Suprapubic skin (tissue), 4 donors: ENCODE measurements around the gene SLC44A4. TPM values are rescaled to one million over a fixed set of nuclear protein-coding genes. Genes with fewer than 3 reads are reported as not detected.

Experiments used
- DNase-seq, 2 donors: peaks; one replicate each; pipeline ENCODE4 v3.0.0-alpha.2; 2019; ENCODE audit warnings: low spot score in 2 of 2
- H3K27ac ChIP-seq: fragments of 200-600 bp; sonication (generic); one replicate; pipeline ENCODE4 v1.5.1; 2019
- H3K27me3 ChIP-seq: fragments of 200-600 bp; sonication (generic); one replicate; pipeline ENCODE4 v1.5.1; 2019
- H3K36me3 ChIP-seq: fragments of 200-600 bp; sonication (generic); one replicate; pipeline ENCODE4 v1.5.1; 2019
- H3K4me1 ChIP-seq: fragments of 200-600 bp; sonication (generic); one replicate; pipeline ENCODE4 v1.5.1; 2019
- H3K4me3 ChIP-seq: fragments of 200-600 bp; sonication (generic); one replicate; pipeline ENCODE4 v1.5.1; 2019; ENCODE audit warnings: mild to moderate bottlenecking
- H3K9me3 ChIP-seq: fragments of 200-600 bp; sonication (generic); one replicate; pipeline ENCODE4 v1.5.1; 2019
- CTCF ChIP-seq, 2 donors: fragments of 200-600 bp in 1 of 2; fragments of 450-650 bp in 1 of 2; sonication (generic) in 1 of 2; IDR thresholded peaks; one replicate each; pipeline ENCODE4 v1.5.1; 2016 to 2019; ENCODE audit warnings: antibody characterized with exemption in 2 of 2, mild to moderate bottlenecking in 1 of 2, moderate library complexity in 1 of 2
- EP300 ChIP-seq: sonication (generic); formaldehyde crosslinking; IDR thresholded peaks from one replicate; pipeline ENCODE4 v1.6.1; 2017; ENCODE audit warnings: antibody characterized with exemption
- POLR2A ChIP-seq, 2 donors: fragments of 450-650 bp; IDR thresholded peaks; one replicate each; pipeline ENCODE4 v1.6.1; 2017; ENCODE audit warnings: antibody characterized with exemption in 2 of 2, mild to moderate bottlenecking in 2 of 2, moderate library complexity in 2 of 2
- POLR2AphosphoS5 ChIP-seq, 3 donors: sonication (generic); formaldehyde crosslinking; IDR thresholded peaks; one replicate each; pipeline ENCODE4 v1.6.1; 2017; ENCODE audit warnings: antibody characterized with exemption in 3 of 3
- WGBS: methylation state at CpG from one replicate; pipeline ENCODE4 v1.1.5; 2018; 5-methylcytosine and 5-hydroxymethylcytosine counted together
- total RNA-seq, 4 donors: library from RNA; depleted of rRNA; stranded (reverse); fragments of >200 nt; gene quantifications; one replicate each; pipeline ENCODE4 v1.1.0, GENCODE V29; 2016

The SLC44A4 gene
- total RNA-seq, 4 donors from 2014 or later: 1.4 to 7.4 (median 4.1) TPM

DNA sequence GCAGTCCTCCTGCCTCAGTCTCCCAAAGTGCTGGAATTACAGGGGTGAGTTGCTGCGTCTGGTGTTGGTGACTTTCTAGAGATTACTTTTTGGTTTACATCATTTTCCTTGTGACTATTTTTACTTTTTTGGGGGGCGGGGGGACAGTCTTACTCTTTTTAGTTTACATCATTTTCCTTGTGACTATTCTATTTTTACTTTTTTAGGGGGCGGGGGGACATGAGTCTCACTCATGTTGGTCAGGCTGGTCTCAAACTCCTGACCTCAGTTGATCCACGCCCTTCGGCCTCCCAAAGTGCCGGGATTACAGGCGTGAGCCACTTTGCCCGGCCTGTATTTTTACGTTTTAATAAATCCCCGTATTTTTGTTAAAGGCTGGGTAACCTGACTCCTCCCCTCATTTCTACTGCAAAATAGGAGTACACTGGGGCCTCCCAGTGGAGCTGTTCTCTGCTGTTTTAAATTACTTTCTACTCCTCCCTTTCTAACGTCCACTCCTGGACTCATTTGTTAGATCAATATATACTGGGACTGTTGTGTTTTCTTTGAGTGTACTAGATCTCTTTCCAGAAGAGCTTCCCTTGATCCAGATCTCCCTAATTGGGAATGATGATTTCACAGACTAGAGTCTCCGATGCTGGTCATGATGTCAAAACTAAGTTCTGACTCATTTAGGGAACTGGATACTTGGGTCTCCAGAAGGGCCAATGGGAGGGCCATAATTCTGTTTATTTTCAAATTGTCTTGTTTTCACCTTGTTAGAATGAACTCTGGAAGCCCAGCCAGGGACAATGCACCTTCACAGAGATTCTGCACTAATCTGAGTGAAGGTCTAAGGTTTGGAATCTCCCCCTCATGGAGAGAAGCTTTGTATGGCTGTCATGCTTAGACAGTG is 42.1 kb downstream of the SLC44A4 start:
- 19% methylated on average over 12 of the region's 12 CpGs for WGBS
- peaks cover 41% of the 10 kb centered on the region for H3K36me3 ChIP-seq
- no peaks in the 10 kb centered on the region for H3K27me3 ChIP-seq
- TF ChIP-seq CTCF (IDR thresholded peaks at IDR 0.05): no peak
- TF ChIP-seq POLR2A (IDR thresholded peaks at IDR 0.05): no peak
- no peak for TF ChIP-seq EP300
- no peak for TF ChIP-seq POLR2AphosphoS5 (IDR thresholded peaks at IDR 0.05)
- no peak for DNase-seq
- no peaks in the 10 kb centered on the region for H3K9me3 ChIP-seq
- peak overlapping the region; percentile 81 for H3K4me3 ChIP-seq
- H3K27ac ChIP-seq: peak overlapping the region; percentile 49
- H3K4me1 ChIP-seq: peaks cover 59% of the 10 kb centered on the region

GRCh38 chr6:31836047-31836473 is 42.7 kb downstream of the SLC44A4 start:
- H3K4me1 ChIP-seq: peaks cover 65% of the 10 kb centered on the region
- H3K27me3 ChIP-seq: no peaks in the 10 kb centered on the region
- peak overlapping the region; percentile 81 for H3K4me3 ChIP-seq
- H3K27ac ChIP-seq: peak overlapping the region; percentile 49
- peaks cover 41% of the 10 kb centered on the region for H3K36me3 ChIP-seq
- H3K9me3 ChIP-seq: no peaks in the 10 kb centered on the region
- TF ChIP-seq POLR2A (IDR thresholded peaks at IDR 0.05): no peak
- no peak for TF ChIP-seq POLR2AphosphoS5 (IDR thresholded peaks at IDR 0.05)
- TF ChIP-seq CTCF (IDR thresholded peaks at IDR 0.05): no peak
- no peak for TF ChIP-seq EP300
- DNase-seq: no peak
- WGBS: 36% methylated on average over 14 of the region's 14 CpGs

GRCh38 chr6:31834367-31835250 is 44.2 kb downstream of the SLC44A4 start:
- H3K27ac ChIP-seq: peak overlapping the region; percentile 95
- peaks cover 70% of the 10 kb centered on the region for H3K4me1 ChIP-seq
- no peaks in the 10 kb centered on the region for H3K9me3 ChIP-seq
- DNase-seq: peak; percentile 90 to 92
- peaks cover 26% of the 10 kb centered on the region for H3K36me3 ChIP-seq
- H3K27me3 ChIP-seq: no peaks in the 10 kb centered on the region
- peak overlapping the region; percentile 81 for H3K4me3 ChIP-seq
- peak; percentile 34 to 70 for TF ChIP-seq POLR2A (IDR thresholded peaks at IDR 0.05)
- no peak for TF ChIP-seq EP300
- TF ChIP-seq POLR2AphosphoS5 (IDR thresholded peaks at IDR 0.05): peak in 2 of 3 donors; percentile 65 to 77
- WGBS: under 1% methylated on average over 59 of the region's 59 CpGs

GRCh38 chr6:31831350-31832215 is 47.2 kb downstream of the SLC44A4 start:
- TF ChIP-seq POLR2AphosphoS5 (IDR thresholded peaks at IDR 0.05) (no peak), POLR2A (IDR thresholded peaks at IDR 0.05) (no peak), EP300 (no peak), CTCF (IDR thresholded peaks at IDR 0.05) (no peak)
- H3K36me3 ChIP-seq: no peaks in the 10 kb centered on the region
- no peaks in the 10 kb centered on the region for H3K9me3 ChIP-seq
- DNase-seq: no peak
- H3K4me1 ChIP-seq: peaks cover 48% of the 10 kb centered on the region
- H3K4me3 ChIP-seq: peak overlapping the region; percentile 57
- WGBS: 53% methylated on average over 15 of the region's 15 CpGs
- no peak overlapping the region for H3K27ac ChIP-seq
- H3K27me3 ChIP-seq: no peaks in the 10 kb centered on the region

DNA sequence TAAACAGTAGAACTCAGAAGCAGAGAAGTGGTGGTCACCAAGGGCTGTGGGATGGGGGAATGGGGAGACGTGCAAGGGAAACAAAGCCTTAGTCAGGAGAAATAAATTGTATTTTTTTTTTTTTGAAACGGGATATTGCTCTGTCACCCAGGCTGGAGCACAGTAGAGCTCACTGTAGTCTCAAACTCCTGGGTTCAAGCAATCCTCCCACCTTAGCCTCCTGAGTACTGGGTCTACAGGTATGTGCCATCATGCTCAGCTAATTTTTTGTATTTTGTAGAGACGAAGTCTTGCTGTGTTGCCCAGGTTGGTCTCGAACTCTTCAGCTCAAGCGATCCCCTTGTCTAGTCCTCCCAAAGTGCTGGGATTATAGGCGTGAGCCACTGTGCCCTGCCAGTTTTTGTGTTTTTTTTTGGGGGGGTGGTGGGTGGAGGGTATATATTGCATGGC is 47.9 kb downstream of the SLC44A4 start:
- H3K4me1 ChIP-seq: peaks cover 48% of the 10 kb centered on the region
- H3K27ac ChIP-seq: peak overlapping the region; percentile 68
- 29% methylated on average over 6 of the region's 6 CpGs for WGBS
- H3K36me3 ChIP-seq: no peaks in the 10 kb centered on the region
- H3K9me3 ChIP-seq: no peaks in the 10 kb centered on the region
- H3K4me3 ChIP-seq: peak overlapping the region; percentile 57
- no peaks in the 10 kb centered on the region for H3K27me3 ChIP-seq
- no peak for DNase-seq
- no peak for TF ChIP-seq POLR2AphosphoS5 (IDR thresholded peaks at IDR 0.05)
- TF ChIP-seq POLR2A (IDR thresholded peaks at IDR 0.05): no peak
- TF ChIP-seq EP300: no peak
- TF ChIP-seq CTCF (IDR thresholded peaks at IDR 0.05): no peak
